CD4-positive, alpha-beta T cell treated with Interleukin-6 for 4 hours (primary cell): ENCODE measurements around the gene ALX3.
A peak's percentile ranks its signal among the peaks of the same experiment; 100 is the strongest.
"Not testable (repeated sequence)": the region's sequence is repeated elsewhere in the genome, so short reads cannot be mapped to it uniquely, and the experiment has no call there.

Experiments
- DNase-seq: peaks from one replicate; pipeline ENCODE4 v3.0.0-alpha.2; 2020; ENCODE audit warnings: mixed read lengths

The ALX3 gene

GRCh38 chr1:110040548-110040947 lies 29.9 kb downstream of the ALX3 start:
- no peak for DNase-seq

GRCh38 chr1:110039641-110040040 lies 30.8 kb downstream of the ALX3 start:
- no peak for DNase-seq

- DNase-seq, result no peak
These were observed 32.2 kb downstream of the ALX3 start for GRCh38 chr1:110038271-110038670.

DNA sequence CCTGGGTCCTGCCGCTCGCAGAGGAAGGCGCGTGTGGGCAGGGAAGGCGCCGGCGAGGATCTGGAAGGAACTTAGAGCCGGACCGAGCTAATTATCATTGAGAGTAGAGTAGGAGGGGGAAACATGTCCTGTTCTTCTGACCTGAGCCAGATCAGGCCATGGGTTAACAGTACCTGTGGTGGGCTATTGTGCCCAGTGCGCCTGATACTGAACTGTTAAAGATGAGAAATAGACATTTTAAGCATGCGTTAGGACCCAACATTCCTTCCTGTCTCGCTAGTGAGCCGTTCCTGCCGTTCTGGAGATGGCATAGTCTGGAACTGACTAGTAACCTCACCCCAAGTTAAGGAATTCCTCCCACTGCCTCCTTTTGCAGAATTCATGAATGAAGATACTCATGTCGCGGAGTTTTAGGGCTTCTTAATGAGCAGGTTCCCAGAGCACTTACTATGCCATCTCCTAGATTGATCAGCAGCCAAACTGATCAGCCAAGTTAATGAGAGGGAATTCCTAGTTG lies 35.2 kb downstream of the ALX3 start:
- DNase-seq, result no peak

DNA sequence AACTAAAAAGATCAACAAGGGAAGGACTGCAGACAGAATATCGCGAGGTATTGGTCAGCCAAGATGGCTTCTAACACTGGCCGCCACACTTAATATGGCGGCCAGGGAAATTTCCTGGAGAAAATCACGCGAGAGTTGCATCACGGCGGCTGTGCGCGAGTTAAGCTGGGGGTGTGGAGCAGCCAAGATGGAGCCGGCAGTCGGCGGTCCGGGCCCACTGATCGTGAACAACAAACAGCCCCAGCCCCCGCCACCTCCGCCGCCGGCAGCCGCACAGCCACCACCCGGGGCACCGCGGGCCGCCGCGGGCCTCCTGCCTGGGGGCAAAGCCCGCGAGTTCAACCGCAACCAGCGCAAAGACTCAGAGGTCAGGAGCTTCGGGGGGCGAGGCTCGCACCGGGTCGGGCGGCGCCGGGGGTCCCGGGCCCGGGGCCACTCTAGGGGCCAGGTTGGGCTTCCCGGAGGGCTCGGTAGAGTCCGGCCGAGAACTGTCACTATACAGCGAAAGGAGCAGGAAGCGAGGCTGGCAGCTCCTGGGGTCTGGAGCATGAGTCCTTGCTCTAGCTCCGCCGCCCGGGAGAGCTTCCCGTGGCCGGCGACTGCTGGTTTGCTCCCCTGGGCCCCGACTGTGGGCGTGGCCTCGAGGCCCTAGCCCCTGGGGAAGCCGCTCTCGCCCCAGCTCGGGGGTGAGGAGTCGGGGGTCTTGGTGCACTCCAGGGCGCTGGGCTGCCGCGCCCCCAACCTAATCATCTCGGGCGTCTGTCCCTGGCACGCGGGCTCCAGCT lies 35.8 kb downstream of the ALX3 start, which contains the start of gene STRIP1:
STRIP1 (plus strand) TSS at position 174 of the 785 bp plus-strand sequence; CDS start at position 188, 14 bp downstream.
- peak; percentile 93 for DNase-seq

- DNase-seq, result no peak
These were observed 36.4 kb downstream of the ALX3 start for GRCh38 chr1:110034040-110034450.

DNA sequence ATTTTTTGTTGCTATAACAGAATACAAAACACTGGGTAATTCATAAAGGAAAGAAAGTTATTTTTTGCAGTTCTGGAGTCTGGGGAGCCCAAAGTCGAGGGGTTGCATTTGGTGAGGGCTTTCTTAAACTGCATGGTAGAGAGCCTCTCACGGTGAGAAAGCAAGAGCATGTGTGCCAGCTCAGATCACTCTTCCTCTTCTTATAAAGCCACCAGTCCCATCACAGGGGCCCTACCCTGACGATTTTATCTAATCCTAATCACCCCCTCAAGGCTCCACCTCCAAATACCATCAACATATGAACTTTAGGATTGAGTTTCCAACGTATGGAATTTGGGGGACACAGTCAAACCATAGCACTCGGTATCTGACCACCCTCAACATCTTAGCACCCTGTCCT lies 37.1 kb downstream of the ALX3 start:
- no peak for DNase-seq

GRCh38 chr1:110032327-110032726 lies 38.1 kb downstream of the ALX3 start:
- DNase-seq, result no peak

GRCh38 chr1:110030687-110031086 lies 39.8 kb downstream of the ALX3 start:
- not testable (repeated sequence) for DNase-seq

GRCh38 chr1:110024613-110025012 lies 45.9 kb downstream of the ALX3 start:
- DNase-seq, result no peak

GRCh38 chr1:110021285-110021684 lies 49.2 kb downstream of the ALX3 start:
- DNase-seq, result no peak

GRCh38 chr1:110019770-110020169 lies 50.7 kb downstream of the ALX3 start:
- DNase-seq, result no peak

- no peak for DNase-seq
These were observed 52.1 kb downstream of the ALX3 start for GRCh38 chr1:110018396-110018795.

DNA sequence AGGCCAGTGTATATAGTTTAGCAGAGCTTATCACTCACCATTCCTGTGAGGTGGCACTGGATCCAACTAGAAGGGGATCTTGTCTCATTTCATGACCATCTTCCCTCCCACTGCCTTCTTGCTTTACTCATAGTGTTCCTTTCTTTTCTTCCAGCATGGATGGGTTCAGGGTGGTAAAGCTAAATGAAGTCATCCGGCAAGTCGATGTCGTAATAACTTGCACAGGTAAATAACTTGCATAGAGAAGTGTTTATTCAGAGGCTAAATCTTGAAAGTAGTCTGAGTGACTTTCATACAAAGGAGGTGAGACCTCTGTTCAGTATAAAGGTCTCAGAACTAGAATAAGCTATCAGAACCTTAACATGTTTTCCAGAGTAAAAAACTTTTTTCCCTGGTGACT lies 52.7 kb downstream of the ALX3 start:
- no peak for DNase-seq

GRCh38 chr1:110012100-110012780 lies 58.2 kb downstream of the ALX3 start:
- no peak for DNase-seq

DNA sequence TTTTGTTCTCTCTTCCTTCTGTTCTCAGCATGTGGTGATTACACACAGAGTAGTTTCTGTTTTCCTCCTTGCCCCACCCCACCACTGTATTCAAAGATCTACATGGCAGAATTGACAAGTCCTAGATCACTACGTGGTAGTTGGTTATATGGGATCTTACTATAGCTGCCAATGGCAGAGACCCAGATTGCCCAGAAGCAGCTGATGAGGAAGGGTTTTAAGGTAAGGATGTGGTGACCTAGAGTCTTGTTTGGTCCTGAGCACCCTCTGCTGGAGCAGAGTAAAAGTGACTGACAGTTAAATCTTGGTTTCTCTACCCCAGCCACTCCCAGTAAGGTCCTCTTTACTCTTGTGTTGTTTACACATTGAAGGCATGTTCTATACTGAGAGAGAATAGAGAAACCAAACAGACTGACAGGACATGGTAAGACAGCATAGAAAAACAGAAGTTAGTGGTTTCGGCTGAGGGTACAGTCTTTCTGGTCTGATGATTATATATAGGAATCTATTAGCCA lies 58.9 kb downstream of the ALX3 start:
- peak; percentile 34 for DNase-seq
